HCT116 (cell line): ENCODE data around the gene SEC24B. TPM values are rescaled to one million over a fixed set of nuclear protein-coding genes. Genes with fewer than 3 reads are reported as not detected.

Experiments
- ATAC-seq: fragments of 200-7000 bp; cut with Tn5 transposase; 2 replicates; pipeline ENCODE4 v1.9.1; 2020; ENCODE audit warnings: mild to moderate bottlenecking, moderate library complexity
- BruUV-seq: library from RNA; stranded (reverse); fragments of 400-500 nt; replicated peaks from 2 replicates; lab custom pipeline; 2021; lab: Mats Ljungman, UMichigan
- CTCF ChIA-PET: fragments of 300-600 bp; sonication (Branson Sonifier 250); formaldehyde crosslinking; loops from one replicate; lab custom pipeline; 2021; ENCODE audit warnings: antibody characterized with exemption; lab: Charles Lee
- POLR2A ChIA-PET: fragments of 300-600, 350-600 bp; sonication (Branson Sonifier 250); formaldehyde crosslinking; loops from one replicate; lab custom pipeline; 2021; ENCODE audit warnings: antibody characterized with exemption; lab: Charles Lee
- RAD21 ChIA-PET, 2 experiments: fragments of 300-600 bp; sonication (Branson Sonifier 250); formaldehyde crosslinking; loops; one replicate each; lab custom pipeline; 2023; ENCODE audit warnings: low total read pairs in 2 of 2; ENCODE audit not compliant: uncharacterized antibody in 2 of 2, unreplicated experiment in 2 of 2, low non-redundant PET in 1 of 2; lab: Charles Lee
- DNase-seq: peaks from one replicate; pipeline ENCODE4 v3.0.0-alpha.2; 2010; ENCODE audit warnings: low read depth, low spot score
- H2AFZ ChIP-seq: fragments of 200-600 bp; shearing (Covaris generic), sonication (generic); 2 replicates; pipeline ENCODE4 v1.6.1; 2017; ENCODE audit warnings: low read depth, mixed run types, mixed read lengths, antibody characterized with exemption, low read length; ENCODE audit not compliant: poor library complexity, severe bottlenecking
- H3K27ac ChIP-seq: 2 replicates; pipeline ENCODE4 v1.5.1; 2012; ENCODE audit warnings: low read depth, low read length
- H3K27me3 ChIP-seq: fragments of 200-600 bp; sonication (generic); 2 replicates; pipeline ENCODE4 v1.6.1; 2016; ENCODE audit warnings: mixed run types, low read length, mixed read lengths; ENCODE audit not compliant: insufficient read depth
- H3K36me3 ChIP-seq, 2 experiments: fragments of 200-500 bp in 1 of 2; fragments of 200-600 bp in 1 of 2; sonication (Bioruptor generic) in 1 of 2; sonication (generic) in 1 of 2; 2 replicates each; pipeline versions ENCODE4 v1.5.1 to v1.6.1; 2014 to 2016; ENCODE audit warnings: low read length in 2 of 2, inconsistent platforms in 1 of 2, mixed read lengths in 1 of 2, mixed run types in 1 of 2; ENCODE audit not compliant: insufficient read depth in 2 of 2, control insufficient read depth in 1 of 2
- H3K4me1 ChIP-seq, 2 experiments: fragments of 200-600 bp in 1 of 2; sonication (generic) in 1 of 2; 2 replicates each; pipeline versions ENCODE4 v1.5.1 to v1.6.1; 2012 to 2017; ENCODE audit warnings: low read length in 2 of 2, inconsistent platforms in 1 of 2, mild to moderate bottlenecking in 1 of 2, mixed read lengths in 1 of 2, mixed run types in 1 of 2, moderate library complexity in 1 of 2; ENCODE audit not compliant: insufficient read depth in 2 of 2, control insufficient read depth in 1 of 2
- H3K4me2 ChIP-seq: fragments of 200-600 bp; sonication (generic); 2 replicates; pipeline ENCODE4 v1.6.1; 2017; ENCODE audit warnings: mixed run types, low read length, mixed read lengths
- H3K4me3 ChIP-seq, 2 experiments: fragments of 200-600 bp in 1 of 2; sonication (generic) in 1 of 2; replicated peaks in 1 of 2; 2 replicates each; pipeline ENCODE4 v1.5.1; 2011 to 2016; ENCODE audit warnings: low read length in 2 of 2, control low read depth in 1 of 2, low read depth in 1 of 2, mild to moderate bottlenecking in 1 of 2, mixed read lengths in 1 of 2, mixed run types in 1 of 2
- H3K79me2 ChIP-seq: fragments of 200-600 bp; sonication (generic); 2 replicates; pipeline ENCODE4 v1.6.1; 2017; ENCODE audit warnings: mild to moderate bottlenecking, mixed run types, low read length, moderate library complexity, mixed read lengths; ENCODE audit not compliant: insufficient read depth
- H3K9ac ChIP-seq: fragments of 200-600 bp; sonication (generic); 2 replicates; pipeline ENCODE4 v1.6.1; 2016; ENCODE audit warnings: low read length, mixed read lengths
- H3K9me2 ChIP-seq: fragments of 200-600 bp; sonication (generic), shearing (Covaris generic); 2 replicates; pipeline ENCODE4 v1.6.1; 2017; ENCODE audit warnings: mixed run types, mild to moderate bottlenecking, moderate library complexity; ENCODE audit not compliant: insufficient read depth
- H3K9me3 ChIP-seq, 2 experiments: fragments of 200-500 bp in 1 of 2; fragments of 200-600 bp in 1 of 2; sonication (Bioruptor generic) in 1 of 2; sonication (generic) in 1 of 2; 2 replicates each; pipeline ENCODE4 v1.6.1; 2014 to 2017; ENCODE audit warnings: low read length in 2 of 2, mixed read lengths in 2 of 2, inconsistent platforms in 1 of 2, low read depth in 1 of 2, mild to moderate bottlenecking in 1 of 2, mixed run types in 1 of 2, moderate library complexity in 1 of 2; ENCODE audit not compliant: control insufficient read depth in 1 of 2, insufficient read depth in 1 of 2
- H4K20me1 ChIP-seq: fragments of 200-600 bp; sonication (generic), shearing (Covaris generic); 2 replicates; pipeline ENCODE4 v1.6.1; 2017; ENCODE audit warnings: mixed run types, mild to moderate bottlenecking, moderate library complexity; ENCODE audit not compliant: insufficient read depth
- CBX3 ChIP-seq: IDR thresholded peaks from 2 replicates; pipeline ENCODE4 v1.6.1; 2012; ENCODE audit warnings: low read depth
- CEBPB ChIP-seq: IDR thresholded peaks from 2 replicates; pipeline ENCODE4 v1.6.1; 2012; ENCODE audit warnings: low read depth
- CTCF ChIP-seq, 3 experiments: fragments of 200-600 bp in 1 of 3; sonication (generic) in 1 of 3; IDR thresholded peaks in 2 of 3; conservative IDR thresholded peaks in 1 of 3; 2 replicates each; pipeline ENCODE4 v1.5.1; 2012 to 2017; ENCODE audit warnings: low read depth in 2 of 3, low read length in 2 of 3, antibody characterized with exemption in 1 of 3, borderline replicate concordance in 1 of 3, control low read depth in 1 of 3, mild to moderate bottlenecking in 1 of 3, mixed read lengths in 1 of 3, mixed run types in 1 of 3, moderate library complexity in 1 of 3; ENCODE audit not compliant: insufficient read depth in 1 of 3
- EGR1 ChIP-seq: IDR thresholded peaks from 2 replicates; pipeline ENCODE4 v1.6.1; 2012; ENCODE audit warnings: low read depth
- ELF1 ChIP-seq: IDR thresholded peaks from 2 replicates; pipeline ENCODE4 v1.6.1; 2012; ENCODE audit warnings: low read depth, borderline replicate concordance
- EZH2 ChIP-seq: fragments of 200-600 bp; sonication (generic); IDR thresholded peaks from 2 replicates; pipeline ENCODE4 v1.6.1; 2017; ENCODE audit warnings: antibody characterized with exemption, mixed run types
- EZH2phosphoT487 ChIP-seq: fragments of 200-600 bp; IDR thresholded peaks from 2 replicates; pipeline ENCODE4 v1.6.1; 2018; ENCODE audit warnings: antibody characterized with exemption, borderline replicate concordance
- FOSL1 ChIP-seq: IDR thresholded peaks from 2 replicates; pipeline ENCODE4 v1.6.1; 2012; ENCODE audit warnings: low read depth
- JUND ChIP-seq: IDR thresholded peaks from 2 replicates; pipeline ENCODE4 v1.6.1; 2012
- MAX ChIP-seq: IDR thresholded peaks from 2 replicates; pipeline ENCODE4 v1.6.1; 2012
- POLR2A ChIP-seq: IDR thresholded peaks from 2 replicates; pipeline ENCODE4 v1.7.0; 2011; ENCODE audit warnings: borderline replicate concordance; ENCODE audit not compliant: insufficient read depth, insufficient read length; ENCODE audit errors: extremely low read depth
- RAD21 ChIP-seq: IDR thresholded peaks from 2 replicates; pipeline ENCODE4 v1.6.1; 2012; ENCODE audit warnings: low read depth, mild to moderate bottlenecking
- REST ChIP-seq: IDR thresholded peaks from 2 replicates; pipeline ENCODE4 v1.6.1; 2012; ENCODE audit warnings: low read depth
- SIN3A ChIP-seq: IDR thresholded peaks from 2 replicates; pipeline ENCODE4 v1.6.1; 2012; ENCODE audit warnings: low read depth
- YY1 ChIP-seq: IDR thresholded peaks from 2 replicates; pipeline ENCODE4 v1.6.1; 2011; ENCODE audit warnings: low read length, low read depth, moderate library complexity, mild to moderate bottlenecking; ENCODE audit not compliant: insufficient replicate concordance; ENCODE audit errors: extremely low read depth
- intact Hi-C: fragments of 100-400 bp; cut with micrococcal nuclease; formaldehyde crosslinking; loops from 2 replicates; pipeline ENCODE4 v1.10.0; 2022
- total RNA-seq: library from RNA; stranded (reverse); gene quantifications from one replicate; pipeline ENCODE4 v1.2.1, GENCODE V29; 2021; ENCODE audit not compliant: unreplicated experiment

Gene SEC24B
- total RNA-seq, 1 experiment from 2014 or later: 33.0 TPM

- no peak for DNase-seq
- intact Hi-C loops: no loop called here
These were observed 113.8 kb downstream of the SEC24B start for GRCh38 chr4:109547394-109547793.

More at GRCh38 chr4:109547394-109547793, 113.8 kb downstream of the SEC24B start:
- ChIA-PET CTCF (no interaction called here), RAD21 (no interaction called here)
- no peaks in the 10 kb centered on the region for H3K27me3 ChIP-seq
- no peaks in the 10 kb centered on the region; a peak in 1 of 4 replicates for H3K36me3 ChIP-seq
- no peaks in the 10 kb centered on the region for H3K79me2 ChIP-seq
- no peak overlapping the region for H3K4me3 ChIP-seq
- H3K9me3 ChIP-seq: no peaks in the 10 kb centered on the region
- no peaks in the 10 kb centered on the region for H3K9me2 ChIP-seq
- TF ChIP-seq CEBPB (no peak), SIN3A (no peak), YY1 (no peak), ELF1 (no peak), RAD21 (no peak), CBX3 (no peak), POLR2A (no peak), REST (no peak), JUND (no peak), FOSL1 (no peak), EGR1 (no peak), CTCF (IDR thresholded peaks at IDR 0.05 in 2 of 3, conservative IDR thresholded peaks at IDR 0.05 in 1 of 3; ENCODE audit: borderline replicate concordance in 1 of 3, insufficient read depth in 1 of 3, low read depth in 2 of 3, low read length in 2 of 3) (no peak), EZH2 (no peak), EZH2phosphoT487 (no peak), MAX (no peak)
- TF ChIP-seq, all 23 proteins: peak for 0
- Histone ChIP-seq H3K4me2 (no peak overlapping the region), H3K27ac (no peak overlapping the region), H3K9ac (no peak overlapping the region), H3K4me1 (peaks cover 0 to 5% of the 10 kb centered on the region in 2 experiments; a peak in 1 of 4 replicates), H4K20me1 (no peaks in the 10 kb centered on the region), H2AFZ (no peak overlapping the region)
- POLR2A ChIA-PET: no interaction called here
- no TSS peak for BruUV-seq
- no peak for ATAC-seq
